A549 (cell line): ENCODE measurements around the gene TBXA2R. TPM values are rescaled to one million over a fixed set of nuclear protein-coding genes. Genes with fewer than 3 reads are reported as not detected.

Experiments
- ATAC-seq, 2 experiments: fragments of 200-7000 bp in 1 of 2; fragments of >200 bp in 1 of 2; cut with Nextera tagmentation in 1 of 2; cut with Tn5 transposase in 1 of 2; 3 replicates each; pipeline versions ENCODE4 v1.8.0 to v1.9.1; 2018 to 2020; ENCODE audit warnings: mild to moderate bottlenecking in 1 of 2, moderate library complexity in 1 of 2
- CTCF ChIA-PET: fragments of 300-600 bp; sonication (Branson Sonifier 250); formaldehyde crosslinking; extraction: SDS; loops from one replicate; lab custom pipeline; 2021; ENCODE audit warnings: antibody characterized with exemption, inconsistent platforms; lab: Yijun Ruan, JAX
- POLR2A ChIA-PET: fragments of 350-600 bp; formaldehyde crosslinking; extraction: SDS; loops from one replicate; lab custom pipeline; 2021; ENCODE audit warnings: antibody characterized with exemption, inconsistent platforms; lab: Yijun Ruan, JAX
- DNase-seq, 2 experiments: peaks; one replicate each; pipeline versions ENCODE4 v3.0.0 to v3.0.0-alpha.2; 2011 to 2016; ENCODE audit warnings: low read depth in 1 of 2, low spot score in 1 of 2
- FAIRE-seq: peaks from 2 replicates; lab custom pipeline; 2011; peaks lifted over from hg19 to GRCh38; lab: Jason Lieb, UNC
- H3K27ac ChIP-seq, 2 experiments: fragments of >200 bp; sonication (Bioruptor Twin); formaldehyde crosslinking; 3 replicates each; pipeline ENCODE4 v1.5.1; 2016 to 2017
- H3K4me1 ChIP-seq: fragments of >200 bp; sonication (Bioruptor Twin); formaldehyde crosslinking; 3 replicates; pipeline ENCODE4 v1.6.1; 2016
- H3K4me2 ChIP-seq: fragments of >200 bp; sonication (Bioruptor Twin); formaldehyde crosslinking; 3 replicates; pipeline ENCODE4 v1.6.1; 2016
- H3K4me3 ChIP-seq: fragments of >200 bp; sonication (Bioruptor Twin); formaldehyde crosslinking; 3 replicates; pipeline ENCODE4 v1.5.1; 2016
- H3K9me3 ChIP-seq: fragments of >200 bp; sonication (Bioruptor Twin); formaldehyde crosslinking; 3 replicates; pipeline ENCODE4 v1.6.1; 2016
- BHLHE40 ChIP-seq: IDR thresholded peaks from 2 replicates; pipeline ENCODE4 v1.6.1; 2012; ENCODE audit warnings: low read depth, low read length, inconsistent platforms
- CBX8 ChIP-seq: fragments of 200-600 bp; sonication (generic); IDR thresholded peaks from 2 replicates; pipeline ENCODE4 v1.6.1; 2016
- CEBPB ChIP-seq, 2 experiments: fragments of >200 bp in 1 of 2; sonication (Bioruptor Twin) in 1 of 2; formaldehyde crosslinking in 1 of 2; IDR thresholded peaks; 2 replicates each; pipeline ENCODE4 v1.6.1; 2012 to 2016
- CHD2 ChIP-seq: fragments of 150-350 bp; IDR thresholded peaks from 2 replicates; pipeline ENCODE4 v1.6.1; 2014; ENCODE audit warnings: low read length; ENCODE audit not compliant: partially characterized antibody
- EHF ChIP-seq: fragments of 250-450 bp; sonication (Bioruptor Pico); IDR thresholded peaks from 2 replicates; pipeline ENCODE4 v1.5.0; 2020; ENCODE audit warnings: mild to moderate bottlenecking
- EHMT2 ChIP-seq: fragments of 200-600 bp; sonication (generic); IDR thresholded peaks from 2 replicates; pipeline ENCODE4 v1.6.1; 2016; ENCODE audit warnings: antibody characterized with exemption, low read depth, mild to moderate bottlenecking, moderate library complexity
- ESRRA ChIP-seq: fragments of 150-350 bp; IDR thresholded peaks from 2 replicates; pipeline ENCODE4 v1.6.1; 2014; ENCODE audit warnings: mild to moderate bottlenecking, low read length, borderline replicate concordance
- GATA3 ChIP-seq: IDR thresholded peaks from 2 replicates; pipeline ENCODE4 v1.6.1; 2012; ENCODE audit warnings: borderline replicate concordance
- HDAC2 ChIP-seq: fragments of 200-600 bp; sonication (generic); IDR thresholded peaks from 2 replicates; pipeline ENCODE4 v1.6.1; 2016
- JUNB ChIP-seq: fragments of >200 bp; sonication (Bioruptor Twin); formaldehyde crosslinking; IDR thresholded peaks from 2 replicates; pipeline ENCODE4 v1.6.1; 2016
- KDM5A ChIP-seq: fragments of 200-600 bp; sonication (generic); IDR thresholded peaks from 2 replicates; pipeline ENCODE4 v1.6.1; 2016; ENCODE audit warnings: antibody characterized with exemption, mild to moderate bottlenecking
- MAFK ChIP-seq: fragments of 450-650 bp; IDR thresholded peaks from 2 replicates; pipeline ENCODE4 v1.6.1; 2014; ENCODE audit not compliant: partially characterized antibody
- NFE2L2 ChIP-seq: fragments of 150-350 bp; conservative IDR thresholded peaks from 2 replicates; pipeline ENCODE4 v1.6.1; 2014; ENCODE audit warnings: low read length
- NPAS2 ChIP-seq: fragments of 250-450 bp; sonication (Bioruptor Pico); IDR thresholded peaks from 2 replicates; pipeline ENCODE4 v1.8.0; 2022; ENCODE audit warnings: mild to moderate bottlenecking, moderate library complexity, borderline replicate concordance
- NR3C1 ChIP-seq: fragments of >200 bp; sonication (Bioruptor Twin); formaldehyde crosslinking; IDR thresholded peaks from 3 replicates; pipeline ENCODE4 v1.6.1; 2017
- RCOR1 ChIP-seq: fragments of 150-350 bp; IDR thresholded peaks from 2 replicates; pipeline ENCODE4 v1.6.1; 2014; ENCODE audit warnings: antibody characterized with exemption, low read length, low read depth
- RFX5 ChIP-seq: fragments of 450-650 bp; IDR thresholded peaks from 2 replicates; pipeline ENCODE4 v1.7.1; 2014; ENCODE audit warnings: antibody characterized with exemption, mild to moderate bottlenecking, moderate library complexity
- RNF2 ChIP-seq: fragments of 200-600 bp; sonication (generic); IDR thresholded peaks from 2 replicates; pipeline ENCODE4 v1.6.1; 2016; ENCODE audit warnings: low read depth, mild to moderate bottlenecking, antibody characterized with exemption, moderate library complexity, borderline replicate concordance
- TFCP2L1 ChIP-seq: fragments of 250-450 bp; sonication (Bioruptor Pico); IDR thresholded peaks from 2 replicates; pipeline ENCODE4 v1.5.0; 2021; ENCODE audit warnings: mild to moderate bottlenecking
- ZFP36 ChIP-seq: fragments of 450-650 bp; IDR thresholded peaks from 2 replicates; pipeline ENCODE4 v1.6.1; 2014; ENCODE audit warnings: borderline replicate concordance; ENCODE audit not compliant: partially characterized antibody
- ZNF302 ChIP-seq: fragments of 250-450 bp; sonication (Bioruptor Pico); IDR thresholded peaks from 2 replicates; pipeline ENCODE4 v1.9.0; 2021; ENCODE audit warnings: inconsistent platforms, mild to moderate bottlenecking, moderate library complexity
- WGBS: methylation state at CpG from one replicate; pipeline ENCODE4 v1.1.6; 2017; ENCODE audit errors: missing lambda C conversion rate; 5-methylcytosine and 5-hydroxymethylcytosine counted together
- polyA plus RNA-seq, 4 experiments: library from polyadenylated mRNA; depleted of rRNA in 3 of 4; stranded (reverse); fragments of >200 nt; fragmentation: RNase III in 1 of 4; extraction: RNeasy Plus Mini Kit Qiagen cat#74134 plus additional on column Dnase treatment in 1 of 4; gene quantifications; 2 replicates in 3 of 4; 3 replicates in 1 of 4; pipeline ENCODE4 v1.2.3, GENCODE V29; 2011 to 2017
- TF ChIP-seq, protein P1 (sequence below): fragments of 450-650 bp; IDR thresholded peaks from 2 replicates; pipeline ENCODE4 v1.6.1; 2014; ENCODE audit warnings: antibody characterized with exemption
- TF ChIP-seq, protein P2 (sequence below): fragments of 150-350 bp; IDR thresholded peaks from 2 replicates; pipeline ENCODE4 v1.6.1; 2014; ENCODE audit warnings: low read depth, mild to moderate bottlenecking, low read length
- TF ChIP-seq, protein P3 (sequence below): IDR thresholded peaks from 2 replicates; pipeline ENCODE4 v1.6.1; 2012
- TF ChIP-seq, protein P4 (sequence below): fragments of >200 bp; sonication (Bioruptor Twin); formaldehyde crosslinking; IDR thresholded peaks from 3 replicates; pipeline ENCODE4 v1.6.1; 2016

TBXA2R gene
- polyA plus RNA-seq, 2 of the 4 experiments (the other 2 are of a cell fraction) = 0.13 to 0.49 TPM

DNA sequence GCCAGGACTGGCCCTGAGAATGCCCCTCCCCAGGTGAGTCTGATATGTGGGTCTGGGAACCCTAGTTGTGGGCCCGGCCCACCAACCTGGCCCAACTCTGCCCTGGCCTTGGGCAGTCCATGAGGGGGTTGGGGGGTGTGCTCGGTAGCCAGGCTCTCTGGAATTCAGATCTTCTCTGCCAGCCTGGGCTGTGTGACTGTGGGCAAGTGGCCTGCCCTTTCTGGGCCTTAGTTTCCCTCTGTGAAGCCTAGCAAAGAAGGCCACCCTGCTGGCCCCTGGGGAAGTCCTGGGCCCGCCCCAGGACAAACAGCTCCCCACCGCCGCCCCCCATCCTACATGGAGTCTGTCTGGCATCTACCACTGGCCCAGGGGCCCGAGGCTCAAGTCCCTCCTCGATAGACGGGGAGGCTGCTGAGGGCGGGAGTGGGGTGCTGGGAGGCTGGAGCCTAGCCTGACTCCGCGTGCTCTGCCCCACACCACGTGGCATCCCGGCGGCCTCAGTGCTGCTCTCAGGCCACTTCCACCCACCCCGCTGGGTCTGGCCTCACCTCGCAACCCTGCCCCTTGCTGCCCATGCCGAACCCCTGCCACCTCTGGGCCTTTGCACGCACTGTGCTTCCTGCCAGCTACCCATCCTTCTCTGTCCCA, 8.3 kb upstream of the TBXA2R start:
- TF ChIP-seq ZNF302 (CRISPR knock-in tag) = no peak
- no peak for TF ChIP-seq CBX8
- TF ChIP-seq KDM5A = no peak
- TF ChIP-seq ZFP36 = no peak
- TF ChIP-seq CHD2 = no peak
- TF ChIP-seq, all 56 proteins: peak for 0
- WGBS = 89% methylated on average over 13 of the region's 18 CpGs
- no peaks in the 10 kb centered on the region for H3K9me3 ChIP-seq
- H3K4me3 ChIP-seq = no peak overlapping the region
- DNase-seq (no peak), FAIRE-seq (no peak), ATAC-seq (no peak)
- H3K27ac ChIP-seq = no peak overlapping the region
- H3K4me2 ChIP-seq = no peak overlapping the region
- ChIA-PET POLR2A (no interaction called here), CTCF (interaction anchor here (0.6 to 2.2 kb wide), 4 partner anchors 14 to 310 kb away, joined by 3 to 9 read pairs (median 5); no protein-coding TSS in a partner anchor)
- H3K4me1 ChIP-seq = no peaks in the 10 kb centered on the region

DNA sequence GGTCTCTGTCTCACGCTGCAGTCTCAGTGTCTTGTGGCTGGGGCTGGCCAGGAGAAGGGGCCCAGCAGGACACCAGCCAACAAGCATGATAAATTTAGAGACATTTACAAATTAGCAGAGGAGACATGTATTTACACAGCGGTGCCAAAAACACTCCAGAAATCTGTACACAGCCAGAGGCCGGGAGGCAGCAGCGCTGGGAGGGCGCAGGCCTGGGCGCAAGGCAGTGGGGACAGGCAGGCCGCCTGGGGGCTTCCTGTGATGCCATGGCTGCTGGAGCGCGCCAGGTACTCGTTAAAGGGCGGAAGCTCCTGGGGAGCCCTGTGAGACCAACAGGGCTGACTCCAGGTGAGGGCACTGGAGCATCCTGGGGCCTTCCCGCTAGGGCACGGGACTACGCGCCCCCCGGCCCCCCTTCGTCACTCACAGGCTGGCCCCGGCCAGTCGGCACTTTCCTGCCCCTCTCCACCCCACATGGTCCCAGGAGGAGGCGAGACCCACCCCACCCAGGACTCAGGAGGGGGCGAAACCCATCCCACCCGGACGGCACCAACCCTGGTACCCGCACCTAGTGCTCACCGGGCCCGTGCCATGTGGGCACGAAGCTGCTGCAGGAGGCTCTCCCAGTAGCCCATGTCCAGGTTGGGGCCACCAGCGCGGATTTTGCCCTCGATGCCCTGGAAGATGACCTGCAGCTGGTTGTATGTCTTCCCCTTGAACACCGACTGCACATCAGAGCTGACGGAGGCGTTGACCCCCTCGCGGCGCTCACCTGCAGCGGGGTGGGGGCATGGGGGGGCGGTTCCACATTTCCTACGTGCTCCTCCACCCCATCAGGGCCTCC, 7.4 kb upstream of the TBXA2R start:
- no peak for FAIRE-seq
- H3K4me1 ChIP-seq = no peaks in the 10 kb centered on the region
- TF ChIP-seq NFE2L2 (no peak), RNF2 (no peak), HDAC2 (no peak), RCOR1 (no peak), EHMT2 (no peak), NPAS2 (CRISPR knock-in tag) (no peak), EHF (no peak), JUNB (no peak), TFCP2L1 (no peak), BHLHE40 (no peak), CEBPB (IDR thresholded peaks at IDR 0.05) (no peak), GATA3 (no peak), NR3C1 (no peak), MAFK (no peak), ESRRA (no peak), RFX5 (no peak)
- TF ChIP-seq, protein P1, sequence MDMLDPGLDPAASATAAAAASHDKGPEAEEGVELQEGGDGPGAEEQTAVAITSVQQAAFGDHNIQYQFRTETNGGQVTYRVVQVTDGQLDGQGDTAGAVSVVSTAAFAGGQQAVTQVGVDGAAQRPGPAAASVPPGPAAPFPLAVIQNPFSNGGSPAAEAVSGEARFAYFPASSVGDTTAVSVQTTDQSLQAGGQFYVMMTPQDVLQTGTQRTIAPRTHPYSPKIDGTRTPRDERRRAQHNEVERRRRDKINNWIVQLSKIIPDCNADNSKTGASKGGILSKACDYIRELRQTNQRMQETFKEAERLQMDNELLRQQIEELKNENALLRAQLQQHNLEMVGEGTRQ = no peak
- TF ChIP-seq, protein P2, sequence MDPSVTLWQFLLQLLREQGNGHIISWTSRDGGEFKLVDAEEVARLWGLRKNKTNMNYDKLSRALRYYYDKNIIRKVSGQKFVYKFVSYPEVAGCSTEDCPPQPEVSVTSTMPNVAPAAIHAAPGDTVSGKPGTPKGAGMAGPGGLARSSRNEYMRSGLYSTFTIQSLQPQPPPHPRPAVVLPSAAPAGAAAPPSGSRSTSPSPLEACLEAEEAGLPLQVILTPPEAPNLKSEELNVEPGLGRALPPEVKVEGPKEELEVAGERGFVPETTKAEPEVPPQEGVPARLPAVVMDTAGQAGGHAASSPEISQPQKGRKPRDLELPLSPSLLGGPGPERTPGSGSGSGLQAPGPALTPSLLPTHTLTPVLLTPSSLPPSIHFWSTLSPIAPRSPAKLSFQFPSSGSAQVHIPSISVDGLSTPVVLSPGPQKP = no peak
- TF ChIP-seq, protein P3, sequence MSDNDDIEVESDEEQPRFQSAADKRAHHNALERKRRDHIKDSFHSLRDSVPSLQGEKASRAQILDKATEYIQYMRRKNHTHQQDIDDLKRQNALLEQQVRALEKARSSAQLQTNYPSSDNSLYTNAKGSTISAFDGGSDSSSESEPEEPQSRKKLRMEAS = no peak
- TF ChIP-seq, protein P4, sequence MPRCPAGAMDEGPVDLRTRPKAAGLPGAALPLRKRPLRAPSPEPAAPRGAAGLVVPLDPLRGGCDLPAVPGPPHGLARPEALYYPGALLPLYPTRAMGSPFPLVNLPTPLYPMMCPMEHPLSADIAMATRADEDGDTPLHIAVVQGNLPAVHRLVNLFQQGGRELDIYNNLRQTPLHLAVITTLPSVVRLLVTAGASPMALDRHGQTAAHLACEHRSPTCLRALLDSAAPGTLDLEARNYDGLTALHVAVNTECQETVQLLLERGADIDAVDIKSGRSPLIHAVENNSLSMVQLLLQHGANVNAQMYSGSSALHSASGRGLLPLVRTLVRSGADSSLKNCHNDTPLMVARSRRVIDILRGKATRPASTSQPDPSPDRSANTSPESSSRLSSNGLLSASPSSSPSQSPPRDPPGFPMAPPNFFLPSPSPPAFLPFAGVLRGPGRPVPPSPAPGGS = no peak
- TF ChIP-seq, all 56 proteins: peak for 0
- no peak overlapping the region for H3K4me3 ChIP-seq
- CTCF ChIA-PET = interaction anchor here (0.6 to 1.3 kb wide), 2 partner anchors 13 to 309 kb away, joined by 3 read pairs; no protein-coding TSS in a partner anchor
- POLR2A ChIA-PET = no interaction called here
- H3K9me3 ChIP-seq = no peaks in the 10 kb centered on the region
- H3K4me2 ChIP-seq = no peak overlapping the region
- DNase-seq (no peak), ATAC-seq (no peak)
- H3K27ac ChIP-seq = no peak overlapping the region
- WGBS = 93% methylated on average over 28 of the region's 39 CpGs
